OCI-LY7 (cell line): ENCODE measurements around the gene RNPEPL1. TPM values are rescaled to one million over a fixed set of nuclear protein-coding genes. Genes with fewer than 3 reads are reported as not detected.
A peak's percentile ranks its signal among the peaks of the same experiment; 100 is the strongest.

Source experiments
- BruUV-seq: library from RNA; stranded (reverse); fragments of 400-500 nt; replicated peaks from 2 replicates; lab custom pipeline; 2021; lab: Mats Ljungman, UMichigan
- CTCF ChIA-PET: fragments of 300-600 bp; sonication (Branson Sonifier 250); formaldehyde crosslinking; loops from one replicate; lab custom pipeline; 2022; ENCODE audit warnings: antibody characterized with exemption; ENCODE audit not compliant: unreplicated experiment; lab: Charles Lee
- POLR2A ChIA-PET: fragments of 300-600 bp; sonication (Branson Sonifier 250); formaldehyde crosslinking; loops from one replicate; lab custom pipeline; 2022; ENCODE audit warnings: antibody characterized with exemption; lab: Charles Lee
- DNase-seq: peaks from one replicate; pipeline ENCODE4 v3.0.0-alpha.2; 2015; ENCODE audit warnings: low spot score
- H2AFZ ChIP-seq: fragments of 200-600 bp; sonication (generic), shearing (Covaris generic); 2 replicates; pipeline ENCODE4 v1.6.1; 2014; ENCODE audit warnings: mild to moderate bottlenecking, antibody characterized with exemption, low read length, moderate library complexity
- H3K27ac ChIP-seq: fragments of 200-600 bp; sonication (generic); 2 replicates; pipeline ENCODE4 v1.5.1; 2014; ENCODE audit warnings: mixed run types, low read depth, mild to moderate bottlenecking, moderate library complexity, low read length, inconsistent platforms; ENCODE audit not compliant: poor library complexity, severe bottlenecking
- H3K36me3 ChIP-seq: fragments of 200-600 bp; sonication (generic); 2 replicates; pipeline ENCODE4 v1.6.1; 2014; ENCODE audit warnings: mild to moderate bottlenecking, antibody characterized with exemption, low read length, moderate library complexity, mixed read lengths; ENCODE audit not compliant: insufficient read depth
- H3K4me1 ChIP-seq: fragments of 200-600 bp; sonication (generic); 2 replicates; pipeline ENCODE4 v1.5.1; 2014; ENCODE audit warnings: mild to moderate bottlenecking, low read length; ENCODE audit not compliant: insufficient read depth, poor library complexity, severe bottlenecking
- H3K4me2 ChIP-seq: fragments of 200-600 bp; sonication (generic); 2 replicates; pipeline ENCODE4 v1.6.1; 2014; ENCODE audit warnings: mild to moderate bottlenecking, low read length
- H3K4me3 ChIP-seq: fragments of 200-600 bp; sonication (generic); 2 replicates; pipeline ENCODE4 v1.5.1; 2014; ENCODE audit warnings: mild to moderate bottlenecking, low read depth, low read length; ENCODE audit not compliant: poor library complexity, severe bottlenecking
- H3K79me2 ChIP-seq: fragments of 200-600 bp; sonication (generic); 2 replicates; pipeline ENCODE4 v1.6.1; 2016; ENCODE audit warnings: low read depth, mild to moderate bottlenecking, low read length, moderate library complexity, mixed read lengths; ENCODE audit not compliant: insufficient read depth
- H3K9me2 ChIP-seq: fragments of 200-600 bp; sonication (generic); 2 replicates; pipeline ENCODE4 v1.6.1; 2016; ENCODE audit warnings: mild to moderate bottlenecking, low read length, mixed read lengths; ENCODE audit not compliant: insufficient read depth
- H3K9me3 ChIP-seq: fragments of 200-600 bp; sonication (generic); 2 replicates; pipeline ENCODE4 v1.6.1; 2014; ENCODE audit warnings: mild to moderate bottlenecking, mixed run types, low read length, mixed read lengths
- H4K20me1 ChIP-seq: fragments of 200-600 bp; sonication (generic); 2 replicates; pipeline ENCODE4 v1.6.1; 2014; ENCODE audit warnings: mild to moderate bottlenecking, antibody characterized with exemption, low read length, moderate library complexity, mixed read lengths; ENCODE audit not compliant: insufficient read depth
- EZH2phosphoT487 ChIP-seq: fragments of 200-600 bp; sonication (generic); IDR thresholded peaks from 2 replicates; pipeline ENCODE4 v1.6.1; 2018; ENCODE audit warnings: low read depth, borderline replicate concordance, mild to moderate bottlenecking, mixed run types, antibody characterized with exemption, low read length, moderate library complexity, mixed read lengths
- intact Hi-C: fragments of 100-400 bp; cut with micrococcal nuclease; formaldehyde crosslinking; loops from one replicate; pipeline ENCODE4 v1.10.0; 2022; ENCODE audit not compliant: unreplicated experiment
- total RNA-seq, 2 experiments: library from RNA; depleted of rRNA in 1 of 2; stranded (reverse); fragments of >200 nt in 1 of 2; shearing (Covaris generic) in 1 of 2; gene quantifications; 2 replicates each; pipeline ENCODE4 v1.2.3, GENCODE V29; 2014 to 2022
- TF ChIP-seq, protein P1 (sequence below): fragments of 200-600 bp; sonication (generic); conservative IDR thresholded peaks from 2 replicates; pipeline ENCODE4 v1.5.1; 2014; ENCODE audit warnings: mild to moderate bottlenecking, antibody characterized with exemption, low read length, moderate library complexity, mixed read lengths

RNPEPL1 gene
- total RNA-seq, 2 experiments from 2014 or later, result 41.9 to 51.8 TPM

GRCh38 chr2:240539906-240540305 is 28.4 kb upstream of the RNPEPL1 start:
- H3K9me2 ChIP-seq, result no peaks in the 10 kb centered on the region
- no peak for TF ChIP-seq EZH2phosphoT487
- TF ChIP-seq, protein P1, sequence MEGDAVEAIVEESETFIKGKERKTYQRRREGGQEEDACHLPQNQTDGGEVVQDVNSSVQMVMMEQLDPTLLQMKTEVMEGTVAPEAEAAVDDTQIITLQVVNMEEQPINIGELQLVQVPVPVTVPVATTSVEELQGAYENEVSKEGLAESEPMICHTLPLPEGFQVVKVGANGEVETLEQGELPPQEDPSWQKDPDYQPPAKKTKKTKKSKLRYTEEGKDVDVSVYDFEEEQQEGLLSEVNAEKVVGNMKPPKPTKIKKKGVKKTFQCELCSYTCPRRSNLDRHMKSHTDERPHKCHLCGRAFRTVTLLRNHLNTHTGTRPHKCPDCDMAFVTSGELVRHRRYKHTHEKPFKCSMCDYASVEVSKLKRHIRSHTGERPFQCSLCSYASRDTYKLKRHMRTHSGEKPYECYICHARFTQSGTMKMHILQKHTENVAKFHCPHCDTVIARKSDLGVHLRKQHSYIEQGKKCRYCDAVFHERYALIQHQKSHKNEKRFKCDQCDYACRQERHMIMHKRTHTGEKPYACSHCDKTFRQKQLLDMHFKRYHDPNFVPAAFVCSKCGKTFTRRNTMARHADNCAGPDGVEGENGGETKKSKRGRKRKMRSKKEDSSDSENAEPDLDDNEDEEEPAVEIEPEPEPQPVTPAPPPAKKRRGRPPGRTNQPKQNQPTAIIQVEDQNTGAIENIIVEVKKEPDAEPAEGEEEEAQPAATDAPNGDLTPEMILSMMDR, result no peak
- CTCF ChIA-PET, result no interaction called here
- intact Hi-C loops, result no loop called here
- no peak overlapping the region for H2AFZ ChIP-seq
- peaks cover 4% of the 10 kb centered on the region; the same call in 1 of the 2 replicates for H3K79me2 ChIP-seq
- H3K4me1 ChIP-seq, result no peaks in the 10 kb centered on the region
- BruUV-seq, result no TSS peak
- POLR2A ChIA-PET, result no interaction called here
- no peak overlapping the region for H3K27ac ChIP-seq
- H3K4me2 ChIP-seq, result no peak overlapping the region
- H3K4me3 ChIP-seq, result no peak overlapping the region
- DNase-seq, result no peak
- peaks cover 6% of the 10 kb centered on the region; the same call in 1 of the 2 replicates for H3K9me3 ChIP-seq
- H3K36me3 ChIP-seq, result peaks cover 81% of the 10 kb centered on the region
- no peaks in the 10 kb centered on the region for H4K20me1 ChIP-seq

GRCh38 chr2:240551288-240551687 is 17.0 kb upstream of the RNPEPL1 start:
- Histone ChIP-seq H3K4me1 (peaks cover 24% of the 10 kb centered on the region), H3K9me2 (no peaks in the 10 kb centered on the region), H2AFZ (no peak overlapping the region), H3K79me2 (peaks cover 13% of the 10 kb centered on the region; the same call in 1 of the 2 replicates), H3K4me3 (peak overlapping the region; percentile 30), H3K9me3 (peaks cover 12% of the 10 kb centered on the region; the same call in 1 of the 2 replicates), H4K20me1 (no peaks in the 10 kb centered on the region), H3K4me2 (peak overlapping the region; percentile 74), H3K27ac (peak overlapping the region; percentile 90), H3K36me3 (peaks cover 53% of the 10 kb centered on the region)
- POLR2A ChIA-PET, result interaction anchor here (0.6 to 1.6 kb wide), 5 partner anchors 8 to 105 kb away, joined by 3 to 4 read pairs (median 3); partner anchors contain the start of gene CAPN10
- BruUV-seq, result no TSS peak
- CTCF ChIA-PET, result no interaction called here
- intact Hi-C loops, result no loop called here
- DNase-seq, result no peak
- TF ChIP-seq EZH2phosphoT487, result no peak
- TF ChIP-seq, protein P1, result no peak

- BruUV-seq, result no TSS peak
- H3K27ac ChIP-seq, result peak overlapping the region; percentile 90
- DNase-seq, result peak; percentile 70
- H3K79me2 ChIP-seq, result peaks cover 17% of the 10 kb centered on the region; the same call in 1 of the 2 replicates
- no peaks in the 10 kb centered on the region for H3K9me2 ChIP-seq
- peak overlapping the region; percentile 30 for H3K4me3 ChIP-seq
- no peak overlapping the region for H2AFZ ChIP-seq
- peaks cover 12% of the 10 kb centered on the region; the same call in 1 of the 2 replicates for H3K9me3 ChIP-seq
- no peaks in the 10 kb centered on the region for H4K20me1 ChIP-seq
- ChIA-PET CTCF (no interaction called here), POLR2A (interaction anchor here (0.9 to 1.6 kb wide), 5 partner anchors 8 to 38 kb away, joined by 3 to 4 read pairs (median 3); partner anchors contain the start of gene CAPN10)
- H3K36me3 ChIP-seq, result peaks cover 55% of the 10 kb centered on the region
- H3K4me2 ChIP-seq, result peak overlapping the region; percentile 74
- intact Hi-C loops, result no loop called here
- H3K4me1 ChIP-seq, result peaks cover 29% of the 10 kb centered on the region
- TF ChIP-seq, protein P1, result no peak
These were observed 16.5 kb upstream of the RNPEPL1 start for GRCh38 chr2:240551811-240552210.
